HepG2 (cell line): ENCODE results near the gene KRT27. TPM values are rescaled to one million over a fixed set of nuclear protein-coding genes. Genes with fewer than 3 reads are reported as not detected.
A peak's percentile ranks its signal among the peaks of the same experiment; 100 is the strongest.

Experiments
- ATAC-seq: fragments of 200-7000 bp; cut with Tn5 transposase; 3 replicates; pipeline ENCODE4 v1.9.1; 2020; ENCODE audit warnings: mild to moderate bottlenecking, moderate library complexity
- BruUV-seq: library from RNA; stranded (reverse); fragments of 400-500 nt; replicated peaks from 2 replicates; lab custom pipeline; 2021; lab: Mats Ljungman, UMichigan
- CTCF ChIA-PET: fragments of 300-600 bp; formaldehyde crosslinking; extraction: SDS; loops from one replicate; lab custom pipeline; 2021; ENCODE audit warnings: low total read pairs, inconsistent platforms, low intra/inter-chr PET ratio; lab: Yijun Ruan, JAX
- POLR2A ChIA-PET: fragments of 350-600 bp; sonication (Branson Sonifier 250); formaldehyde crosslinking; loops from one replicate; lab custom pipeline; 2020; ENCODE audit warnings: antibody characterized with exemption, inconsistent platforms; lab: Yijun Ruan, JAX
- DNase-seq: peaks from one replicate; pipeline ENCODE4 v3.0.0-alpha.2; 2015; ENCODE audit warnings: low spot score
- FAIRE-seq: peaks from 3 replicates; lab custom pipeline; 2011; peaks lifted over from hg19 to GRCh38; lab: Jason Lieb, UNC
- H2AFZ ChIP-seq: one replicate; pipeline ENCODE4 v1.6.1; 2011; ENCODE audit warnings: low read length, inconsistent platforms
- H3K27ac ChIP-seq: fragments of 300-600 bp; 3 replicates; pipeline ENCODE4 v1.8.0; 2011; ENCODE audit warnings: mixed run types, mild to moderate bottlenecking, mixed read lengths, low read length, inconsistent platforms; ENCODE audit not compliant: insufficient read depth; ENCODE audit errors: extremely low read length
- H3K27me3 ChIP-seq, 2 experiments: fragments of 200-600 bp in 1 of 2; 2 replicates in 1 of 2; 3 replicates in 1 of 2; pipeline versions ENCODE4 v1.6.0 to v1.8.0; 2011; ENCODE audit warnings: low read length in 2 of 2, mild to moderate bottlenecking in 2 of 2, moderate library complexity in 2 of 2, inconsistent platforms in 1 of 2; ENCODE audit not compliant: insufficient read depth in 2 of 2, control insufficient read depth in 1 of 2
- H3K36me3 ChIP-seq, 2 experiments: fragments of 200-600 bp in 1 of 2; replicated peaks in 1 of 2; 2 replicates in 1 of 2; 3 replicates in 1 of 2; pipeline versions ENCODE4 v1.5.1 to v1.8.0; 2011; ENCODE audit warnings: low read length in 2 of 2, inconsistent platforms in 1 of 2; ENCODE audit not compliant: insufficient read depth in 2 of 2, control insufficient read depth in 1 of 2
- H3K4me1 ChIP-seq: 2 replicates; pipeline ENCODE4 v1.5.1; 2012; ENCODE audit warnings: low read length, inconsistent platforms; ENCODE audit not compliant: insufficient read depth
- H3K4me2 ChIP-seq: 2 replicates; pipeline ENCODE4 v1.6.0; 2011; ENCODE audit warnings: low read depth, low read length, inconsistent platforms
- H3K4me3 ChIP-seq, 3 experiments: fragments of 200-600 bp in 1 of 3; sonication (generic), shearing (Covaris generic) in 1 of 3; replicated peaks in 1 of 3; 2 replicates each; pipeline ENCODE4 v1.5.1; 2011 to 2016; ENCODE audit warnings: low read length in 3 of 3, inconsistent platforms in 2 of 3, low read depth in 2 of 3, mild to moderate bottlenecking in 2 of 3, control low read depth in 1 of 3, mixed read lengths in 1 of 3; ENCODE audit not compliant: insufficient read depth in 1 of 3
- H3K79me2 ChIP-seq: one replicate; pipeline ENCODE4 v1.6.1; 2011; ENCODE audit warnings: low read length, inconsistent platforms; ENCODE audit not compliant: insufficient read depth
- H3K9ac ChIP-seq: 2 replicates; pipeline ENCODE4 v1.6.0; 2011; ENCODE audit warnings: mild to moderate bottlenecking, low read depth, low read length, inconsistent platforms; ENCODE audit not compliant: insufficient read depth
- H3K9me3 ChIP-seq: 2 replicates; pipeline ENCODE4 v1.5.1; 2012; ENCODE audit warnings: mild to moderate bottlenecking, low read length
- H4K20me1 ChIP-seq: 2 replicates; pipeline ENCODE4 v1.6.0; 2011; ENCODE audit warnings: inconsistent platforms, mild to moderate bottlenecking, low read length, moderate library complexity; ENCODE audit not compliant: insufficient read depth
- ATF7-NPFF ChIP-seq: sonication (generic); formaldehyde crosslinking; IDR thresholded peaks from 2 replicates; pipeline ENCODE4 v1.8.1; 2023; ENCODE audit warnings: mild to moderate bottlenecking, low read depth, missing genetic modification reagents, moderate library complexity
- CREB1 ChIP-seq, 2 experiments: fragments of 450-650 bp in 1 of 2; IDR thresholded peaks; 2 replicates each; pipeline ENCODE4 v1.6.1; 2016 to 2017; ENCODE audit warnings: control low read depth in 1 of 2, mild to moderate bottlenecking in 1 of 2, missing compliant biosample characterization in 1 of 2, missing genetic modification characterization in 1 of 2
- CTCF ChIP-seq: sonication (generic); formaldehyde crosslinking; IDR thresholded peaks from 2 replicates; pipeline ENCODE4 v1.5.0; 2020; ENCODE audit warnings: mild to moderate bottlenecking, missing genetic modification reagents, moderate library complexity
- DBP ChIP-seq: sonication (generic); formaldehyde crosslinking; IDR thresholded peaks from 2 replicates; pipeline ENCODE4 v1.4.0; 2020; ENCODE audit warnings: missing genetic modification reagents; ENCODE audit errors: not compliant biosample characterization
- DPF2 ChIP-seq: sonication (generic); formaldehyde crosslinking; IDR thresholded peaks from 2 replicates; pipeline ENCODE4 v1.4.0; 2020; ENCODE audit warnings: mild to moderate bottlenecking, low read depth, missing genetic modification reagents, borderline replicate concordance
- GABPB1 ChIP-seq: IDR thresholded peaks from 2 replicates; pipeline ENCODE4 v1.6.1; 2016; ENCODE audit warnings: mild to moderate bottlenecking, missing genetic modification reagents, moderate library complexity, missing compliant biosample characterization
- GATAD2A ChIP-seq: IDR thresholded peaks from 2 replicates; pipeline ENCODE4 v1.6.1; 2016
- HOXA3 ChIP-seq: sonication (generic); formaldehyde crosslinking; IDR thresholded peaks from 2 replicates; pipeline ENCODE4 v1.5.0; 2020; ENCODE audit warnings: missing genetic modification reagents
- KDM6A ChIP-seq: IDR thresholded peaks from 2 replicates; pipeline ENCODE4 v1.6.1; 2016; ENCODE audit warnings: low read depth
- MIXL1 ChIP-seq: IDR thresholded peaks from 2 replicates; pipeline ENCODE4 v1.6.1; 2016
- NR2C2 ChIP-seq: sonication (generic); formaldehyde crosslinking; IDR thresholded peaks from 2 replicates; pipeline ENCODE4 v1.4.0; 2020; ENCODE audit warnings: missing genetic modification reagents, mild to moderate bottlenecking, moderate library complexity, borderline replicate concordance
- RAD21 ChIP-seq: fragments of 450-650 bp; formaldehyde crosslinking; IDR thresholded peaks from 2 replicates; pipeline ENCODE4 v1.5.0; 2020; ENCODE audit warnings: mild to moderate bottlenecking
- SAP130 ChIP-seq: IDR thresholded peaks from 2 replicates; pipeline ENCODE4 v1.6.1; 2016; ENCODE audit warnings: low read depth
- SMAD3 ChIP-seq: sonication (generic); formaldehyde crosslinking; IDR thresholded peaks from 2 replicates; pipeline ENCODE4 v1.4.0; 2020; ENCODE audit warnings: missing genetic modification reagents
- SMC3 ChIP-seq: IDR thresholded peaks from 2 replicates; pipeline ENCODE4 v1.6.1; 2011; ENCODE audit warnings: low read length, improper control_type of control experiment
- SOX13 ChIP-seq, 3 experiments: fragments of 450-650 bp in 1 of 3; sonication (generic) in 1 of 3; formaldehyde crosslinking in 1 of 3; IDR thresholded peaks in 2 of 3; conservative IDR thresholded peaks in 1 of 3; 2 replicates each; pipeline versions ENCODE4 v1.5.0 to v1.6.1; 2016 to 2020; ENCODE audit warnings: antibody characterized with exemption in 1 of 3, mild to moderate bottlenecking in 1 of 3, missing compliant biosample characterization in 1 of 3, missing genetic modification reagents in 1 of 3, moderate library complexity in 1 of 3
- SP140L ChIP-seq: sonication (generic); formaldehyde crosslinking; IDR thresholded peaks from 2 replicates; pipeline ENCODE4 v1.4.0; 2020; ENCODE audit warnings: missing genetic modification reagents, borderline replicate concordance
- SRF ChIP-seq: IDR thresholded peaks from 2 replicates; pipeline ENCODE4 v1.6.1; 2011; ENCODE audit warnings: mild to moderate bottlenecking, low read depth, low read length, moderate library complexity
- STAG1 ChIP-seq: sonication (generic); formaldehyde crosslinking; IDR thresholded peaks from 2 replicates; pipeline ENCODE4 v1.4.0; 2020; ENCODE audit warnings: missing genetic modification reagents
- TCF7L2 ChIP-seq: IDR thresholded peaks from 2 replicates; pipeline ENCODE4 v1.6.1; 2011; ENCODE audit warnings: mild to moderate bottlenecking, low read depth, low read length, moderate library complexity
- TEAD3 ChIP-seq: optimal IDR thresholded peaks from 2 replicates; pipeline ENCODE3; 2016; ENCODE audit warnings: borderline replicate concordance
- ZMYM2 ChIP-seq: sonication (generic); formaldehyde crosslinking; IDR thresholded peaks from 2 replicates; pipeline ENCODE4 v1.8.0; 2022; ENCODE audit warnings: mild to moderate bottlenecking, missing genetic modification reagents
- ZNF556 ChIP-seq: sonication (generic); formaldehyde crosslinking; IDR thresholded peaks from 2 replicates; pipeline ENCODE4 v1.4.0; 2020; ENCODE audit warnings: mild to moderate bottlenecking, missing genetic modification reagents, borderline replicate concordance
- ZSCAN29 ChIP-seq: sonication (generic); formaldehyde crosslinking; conservative IDR thresholded peaks from 2 replicates; pipeline ENCODE4 v1.4.0; 2020; ENCODE audit warnings: mild to moderate bottlenecking, missing genetic modification reagents
- WGBS: methylation state at CpG from one replicate; pipeline ENCODE4 v1.1.6; 2017; ENCODE audit warnings: low lambda C conversion rate; 5-methylcytosine and 5-hydroxymethylcytosine counted together
- in situ Hi-C: cut with HindIII; loops from 2 replicates; pipeline ENCODE4 v1.10.0; 2017; ENCODE audit warnings: low pct_unique_long_range_greater_than_20kb; ENCODE audit not compliant: extremely low pct_ligation_motif_present
- intact Hi-C: fragments of 100-400 bp; cut with micrococcal nuclease; formaldehyde crosslinking; loops from one replicate; pipeline ENCODE4 v1.10.0; 2022; ENCODE audit not compliant: unreplicated experiment
- polyA plus RNA-seq, 8 experiments: library from polyadenylated mRNA; depleted of rRNA in 3 of 8; stranded (reverse) in 7 of 8; unstranded in 1 of 8; fragments of >200 nt; fragmentation: Illumina TruSeq in 4 of 8; extraction: Trizol in 4 of 8; gene quantifications; 2 replicates each; pipeline versions ENCODE4 v1.2.1 to v1.2.3, GENCODE V29; 2011 to 2016; ENCODE audit warnings: low read depth in 4 of 8, missing spikeins in 1 of 8, mixed read lengths in 1 of 8; ENCODE audit not compliant: insufficient read depth in 1 of 8
- total RNA-seq, 5 experiments: library from RNA; depleted of rRNA; stranded (reverse); fragments of >200 nt; fragmentation: Illumina TruSeq; extraction: Trizol; gene quantifications; 2 replicates each; pipeline ENCODE4 v1.2.3, GENCODE V29; 2016; ENCODE audit warnings: low read depth in 1 of 5

KRT27 gene
- total and polyA plus RNA-seq, 2 of the 13 experiments (the other 11 are each of a cell fraction or from before 2014, with no cell fraction given): not detected

GRCh38 chr17:40791787-40792436, 9.6 kb upstream of the KRT27 start:
- Histone ChIP-seq H3K36me3 (no peaks in the 10 kb centered on the region), H3K9ac (no peak overlapping the region), H3K27me3 (peaks cover 0 to 39% of the 10 kb centered on the region in 2 experiments; a peak in 3 of 5 replicates), H3K79me2 (no peaks in the 10 kb centered on the region), H3K9me3 (no peaks in the 10 kb centered on the region), H3K4me2 (no peak overlapping the region), H4K20me1 (no peaks in the 10 kb centered on the region), H3K27ac (no peak overlapping the region), H3K4me3 (no peak overlapping the region), H2AFZ (no peak overlapping the region), H3K4me1 (no peaks in the 10 kb centered on the region)
- intact Hi-C loops: loop anchor here (1.0 kb wide), 2 partner anchors 172 to 177 kb away; no protein-coding TSS in a partner anchor
- no TSS peak for BruUV-seq
- WGBS: 17% methylated on average over 6 of the region's 6 CpGs
- ATAC-seq: no peak; the same call in 2 of the 3 replicates
- CTCF ChIA-PET: interaction anchor here (2.0 to 3.5 kb wide), 2 partner anchors 173 to 176 kb away, joined by 37 to 44 read pairs; no protein-coding TSS in a partner anchor
- DNase-seq: peak; percentile 45
- in situ Hi-C loops: loop anchor here (5.0 kb wide), 1 partner anchor 175 kb away; no protein-coding TSS in a partner anchor
- peak; percentile 69 for FAIRE-seq
- POLR2A ChIA-PET: no interaction called here
- TF ChIP-seq SAP130 (CRISPR knock-in tag) (peak; percentile 26; the same call in 1 of the 2 replicates), SMAD3 (no peak), GABPB1 (CRISPR knock-in tag) (no peak), KDM6A (CRISPR knock-in tag) (no peak), NR2C2 (CRISPR knock-in tag) (no peak), HOXA3 (CRISPR knock-in tag) (no peak), ATF7-NPFF (CRISPR knock-in tag) (no peak), ZMYM2 (CRISPR knock-in tag) (no peak), TCF7L2 (no peak), SP140L (CRISPR knock-in tag) (0 out of 2 replicates have a peak, but pooled peaks have one; percentile 83), ZNF556 (CRISPR knock-in tag) (no peak), GATAD2A (peak; percentile 31; the same call in 1 of the 2 replicates), SRF (no peak), SMC3 (peak; percentile 97), CREB1 (IDR thresholded peaks at IDR 0.05) (peak; percentile 18; the same call in 1 of the 2 replicates), CREB1 (CRISPR knock-in tag; IDR thresholded peaks at IDR 0.05) (no peak), DBP (CRISPR knock-in tag) (no peak), STAG1 (peak; percentile 63), TEAD3 (CRISPR knock-in tag) (peak; percentile 52), RAD21 (peak; percentile 35; the same call in 1 of the 2 replicates), ZSCAN29 (peak; percentile 99), DPF2 (CRISPR knock-in tag) (no peak), CTCF (peak; percentile 72), MIXL1 (CRISPR knock-in tag) (0 out of 2 replicates have a peak, but pooled peaks have one; percentile 40), SOX13 (IDR thresholded peaks at IDR 0.05) (no peak), SOX13 (CRISPR knock-in tag; conservative IDR thresholded peaks at IDR 0.05 in 1 of 2, IDR thresholded peaks at IDR 0.05 in 1 of 2) (no peak)
